Keratinocyte (primary cell): ENCODE results near the gene DOCK1. TPM values are rescaled to one million over a fixed set of nuclear protein-coding genes. Genes with fewer than 3 reads are reported as not detected.

ENCODE experiments used
- DNase-seq: peaks from one replicate; pipeline ENCODE4 v3.0.0-alpha.2; 2011; ENCODE audit warnings: low read depth, missing footprints, low spot score
- FAIRE-seq: peaks from 2 replicates; lab custom pipeline; 2011; peaks lifted over from hg19 to GRCh38; lab: Jason Lieb, UNC
- H2AFZ ChIP-seq: 2 replicates; pipeline ENCODE4 v1.6.0; 2012; ENCODE audit warnings: low read length, control low read depth, inconsistent platforms; ENCODE audit not compliant: control insufficient read depth
- H3K27ac ChIP-seq: 2 replicates; pipeline ENCODE4 v1.5.1; 2011; ENCODE audit warnings: low read length; ENCODE audit not compliant: control insufficient read depth, insufficient read depth
- H3K27me3 ChIP-seq: 3 replicates; pipeline ENCODE4 v1.6.0; 2011; ENCODE audit warnings: low read length; ENCODE audit not compliant: control insufficient read depth, insufficient read depth; ENCODE audit errors: extremely low read depth
- H3K36me3 ChIP-seq, 2 experiments: 2 replicates in 1 of 2; 3 replicates in 1 of 2; pipeline ENCODE4 v1.5.1; 2011; ENCODE audit warnings: low read length in 2 of 2, mild to moderate bottlenecking in 1 of 2; ENCODE audit not compliant: control insufficient read depth in 2 of 2, insufficient read depth in 2 of 2; ENCODE audit errors: extremely low read depth in 1 of 2
- H3K4me1 ChIP-seq: 3 replicates; pipeline ENCODE4 v1.5.1; 2011; ENCODE audit warnings: low read length; ENCODE audit not compliant: control insufficient read depth, insufficient read depth; ENCODE audit errors: extremely low read depth
- H3K4me2 ChIP-seq: 3 replicates; pipeline ENCODE4 v1.6.0; 2011; ENCODE audit warnings: low read depth, low read length; ENCODE audit not compliant: control insufficient read depth, insufficient read depth; ENCODE audit errors: extremely low read depth
- H3K4me3 ChIP-seq, 3 experiments: fragments of 200-600 bp in 1 of 3; sonication (generic) in 1 of 3; 2 replicates in 2 of 3; 3 replicates in 1 of 3; pipeline ENCODE4 v1.5.1; 2011 to 2016; ENCODE audit warnings: low read length in 3 of 3, mild to moderate bottlenecking in 3 of 3, control low read depth in 2 of 3, inconsistent platforms in 1 of 3, low read depth in 1 of 3, mixed read lengths in 1 of 3, mixed run types in 1 of 3, moderate library complexity in 1 of 3; ENCODE audit not compliant: control insufficient read depth in 2 of 3, insufficient read depth in 2 of 3; ENCODE audit errors: extremely low read depth in 1 of 3
- H3K79me2 ChIP-seq: 2 replicates; pipeline ENCODE4 v1.6.0; 2012; ENCODE audit warnings: low read length; ENCODE audit not compliant: control insufficient read depth, insufficient read depth
- H3K9ac ChIP-seq: 3 replicates; pipeline ENCODE4 v1.6.0; 2011; ENCODE audit warnings: low read length; ENCODE audit not compliant: control insufficient read depth, insufficient read depth; ENCODE audit errors: extremely low read depth
- H3K9me1 ChIP-seq: 3 replicates; pipeline ENCODE4 v1.6.0; 2011; ENCODE audit warnings: low read length; ENCODE audit not compliant: control insufficient read depth, insufficient read depth; ENCODE audit errors: extremely low read depth
- H3K9me3 ChIP-seq: 2 replicates; pipeline ENCODE4 v1.5.1; 2012; ENCODE audit warnings: low read depth, low read length; ENCODE audit not compliant: control insufficient read depth
- H4K20me1 ChIP-seq: 3 replicates; pipeline ENCODE4 v1.6.0; 2011; ENCODE audit warnings: low read length; ENCODE audit not compliant: control insufficient read depth, insufficient read depth; ENCODE audit errors: extremely low read depth
- EZH2 ChIP-seq: IDR thresholded peaks from one replicate; pipeline ENCODE4 v1.6.1; 2012; ENCODE audit warnings: inconsistent platforms, mild to moderate bottlenecking, low read length, moderate library complexity
- dilution Hi-C: fragments of 300-500 bp; cut with MboI; formaldehyde crosslinking; loops from one replicate; pipeline ENCODE4 v1.7.0; 2020; ENCODE audit warnings: low sequenced_read_pairs; ENCODE audit not compliant: extremely low pct_ligation_motif_present
- polyA plus RNA-seq, 5 experiments: library from polyadenylated mRNA; depleted of rRNA in 3 of 5; stranded (reverse) in 3 of 5; stranded (forward) in 1 of 5; unstranded in 1 of 5; fragments of >200 nt; gene quantifications; 1 replicate in 1 of 5; 2 replicates in 3 of 5; 3 replicates in 1 of 5; pipeline versions ENCODE4 v1.2.1 to v1.2.3, GENCODE V29; 2011 to 2012; ENCODE audit warnings: missing spikeins in 2 of 5, low read depth in 1 of 5, low replicate concordance in 1 of 5
- TF ChIP-seq, protein P1 (sequence below), 3 experiments: IDR thresholded peaks in 1 of 3; conservative IDR thresholded peaks in 1 of 3; optimal IDR thresholded peaks in 1 of 3; 2 replicates in 2 of 3; 3 replicates in 1 of 3; pipeline versions ENCODE3 to v1.5.1; 2011; ENCODE audit warnings: low read length in 3 of 3, mild to moderate bottlenecking in 3 of 3, moderate library complexity in 2 of 3, control low read depth in 1 of 3, inconsistent platforms in 1 of 3; ENCODE audit not compliant: insufficient read depth in 2 of 3; ENCODE audit errors: extremely low read depth in 1 of 3

DOCK1 gene
- polyA plus RNA-seq, 1 donor (not counting 4 experiments of a cell fraction or from before 2014, with no cell fraction given) = 15.7 TPM

DNA sequence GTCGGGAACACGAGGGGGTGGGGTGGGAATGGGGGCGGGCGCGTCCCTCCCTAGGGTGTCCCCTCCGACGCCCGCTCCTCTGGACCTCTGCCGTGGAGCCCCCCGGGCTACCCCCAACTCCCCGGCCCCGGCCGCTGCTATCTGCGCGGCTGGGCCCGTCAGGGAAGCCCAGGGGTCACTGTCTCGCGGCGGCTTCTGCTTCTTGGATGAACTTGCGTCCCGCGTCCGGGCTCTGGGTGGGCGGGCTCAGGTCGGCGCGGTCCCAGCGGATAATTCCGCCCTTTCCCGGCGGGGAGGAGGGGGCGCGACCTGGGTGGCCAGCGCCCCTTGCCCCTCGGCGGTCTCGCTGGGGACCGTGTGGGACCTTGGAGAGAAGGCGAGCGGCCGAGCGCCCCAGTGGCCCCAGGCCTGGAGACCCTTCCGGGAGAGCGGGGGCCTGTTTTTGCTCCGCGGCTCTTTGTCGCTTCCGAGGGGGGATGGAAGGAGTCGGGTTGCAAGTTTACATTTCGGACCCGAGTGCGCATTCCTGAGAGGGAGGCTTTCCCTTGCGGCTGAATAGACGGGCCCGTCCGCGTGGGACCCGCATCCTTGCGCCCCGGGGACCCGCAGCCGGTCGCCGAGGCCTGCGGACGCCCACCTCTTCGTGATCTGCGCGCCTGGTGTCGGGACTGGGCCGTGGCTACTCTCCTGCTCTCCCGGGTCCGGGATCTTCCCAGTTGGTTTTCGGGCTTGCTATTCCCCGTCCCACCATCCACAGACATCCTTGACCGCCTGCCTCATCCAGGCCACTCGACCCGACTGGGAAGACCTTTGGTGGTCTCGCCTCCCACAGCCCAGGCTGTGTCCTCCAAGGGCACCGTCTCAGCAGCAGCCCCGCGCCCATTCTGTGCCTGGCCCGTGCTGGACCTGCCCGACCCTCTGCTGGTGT lies 812 bp downstream of the DOCK1 start:
- Histone ChIP-seq H3K36me3 (no peaks in the 10 kb centered on the region), H3K4me2 (peak overlapping the region; percentile 86), H3K79me2 (peaks cover 49% of the 10 kb centered on the region), H2AFZ (peak overlapping the region; percentile 43), H4K20me1 (no peaks in the 10 kb centered on the region), H3K4me1 (peaks cover 58% of the 10 kb centered on the region), H3K27ac (peak overlapping the region; percentile 54), H3K9me1 (peaks cover 2% of the 10 kb centered on the region), H3K9me3 (no peaks in the 10 kb centered on the region), H3K27me3 (no peaks in the 10 kb centered on the region), H3K4me3 (peak overlapping the region; percentile 73 to 79 (median 78)), H3K9ac (peak overlapping the region; percentile 77)
- DNase-seq (no peak), FAIRE-seq (no peak)
- dilution Hi-C loops = no loop called here
- no peak for TF ChIP-seq EZH2
- TF ChIP-seq, protein P1, sequence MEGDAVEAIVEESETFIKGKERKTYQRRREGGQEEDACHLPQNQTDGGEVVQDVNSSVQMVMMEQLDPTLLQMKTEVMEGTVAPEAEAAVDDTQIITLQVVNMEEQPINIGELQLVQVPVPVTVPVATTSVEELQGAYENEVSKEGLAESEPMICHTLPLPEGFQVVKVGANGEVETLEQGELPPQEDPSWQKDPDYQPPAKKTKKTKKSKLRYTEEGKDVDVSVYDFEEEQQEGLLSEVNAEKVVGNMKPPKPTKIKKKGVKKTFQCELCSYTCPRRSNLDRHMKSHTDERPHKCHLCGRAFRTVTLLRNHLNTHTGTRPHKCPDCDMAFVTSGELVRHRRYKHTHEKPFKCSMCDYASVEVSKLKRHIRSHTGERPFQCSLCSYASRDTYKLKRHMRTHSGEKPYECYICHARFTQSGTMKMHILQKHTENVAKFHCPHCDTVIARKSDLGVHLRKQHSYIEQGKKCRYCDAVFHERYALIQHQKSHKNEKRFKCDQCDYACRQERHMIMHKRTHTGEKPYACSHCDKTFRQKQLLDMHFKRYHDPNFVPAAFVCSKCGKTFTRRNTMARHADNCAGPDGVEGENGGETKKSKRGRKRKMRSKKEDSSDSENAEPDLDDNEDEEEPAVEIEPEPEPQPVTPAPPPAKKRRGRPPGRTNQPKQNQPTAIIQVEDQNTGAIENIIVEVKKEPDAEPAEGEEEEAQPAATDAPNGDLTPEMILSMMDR (optimal IDR thresholded peaks at IDR 0.05 in 1 of 3, IDR thresholded peaks at IDR 0.05 in 1 of 3, conservative IDR thresholded peaks at IDR 0.05 in 1 of 3; ENCODE audit: extremely low read depth in 1 of 3, insufficient read depth in 2 of 3, low read length in 3 of 3) = no peak

DNA sequence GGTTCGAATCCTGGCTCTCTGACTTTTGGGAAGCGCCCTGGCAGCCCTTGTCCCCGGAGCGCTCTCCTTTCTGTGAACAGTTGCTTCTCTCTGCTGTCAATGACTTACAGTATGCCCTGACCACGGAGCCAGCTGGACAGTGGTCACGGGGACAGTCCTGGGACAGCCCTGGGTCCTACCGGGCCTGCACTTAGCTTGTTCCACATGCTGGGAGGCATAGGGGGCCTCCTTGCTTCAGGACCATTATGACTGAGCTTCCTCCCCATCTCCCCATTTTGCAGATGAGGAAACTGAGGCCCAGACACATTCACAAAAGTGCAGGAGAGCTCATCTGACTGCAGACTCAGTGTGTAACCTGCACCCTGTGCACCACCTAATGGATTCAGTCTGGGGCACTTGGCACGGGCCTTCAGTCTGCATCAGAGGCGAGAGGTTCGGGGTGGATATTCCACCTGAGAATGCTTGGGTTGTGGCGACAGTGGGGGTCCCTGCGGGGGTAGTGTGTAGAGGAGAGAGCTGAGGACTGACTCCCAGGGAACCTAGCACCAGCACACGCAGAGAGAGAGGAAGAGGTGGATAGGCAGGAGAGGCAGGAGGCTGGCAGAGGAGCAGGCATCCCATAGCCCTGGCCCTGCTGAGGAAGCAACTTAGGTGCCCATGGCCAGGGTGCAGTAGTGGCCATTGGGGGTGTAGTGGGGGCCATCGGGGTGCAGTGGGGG lies 1.6 kb downstream of the DOCK1 start:
- Histone ChIP-seq H3K79me2 (peaks cover 57% of the 10 kb centered on the region), H3K4me3 (peak overlapping the region; percentile 73 to 79 (median 78)), H3K27me3 (no peaks in the 10 kb centered on the region), H3K27ac (no peak overlapping the region), H3K9me1 (no peaks in the 10 kb centered on the region), H4K20me1 (no peaks in the 10 kb centered on the region), H3K4me1 (peaks cover 59% of the 10 kb centered on the region), H3K9me3 (no peaks in the 10 kb centered on the region), H2AFZ (no peak overlapping the region), H3K4me2 (peak overlapping the region; percentile 86), H3K9ac (peak overlapping the region; percentile 77), H3K36me3 (peaks cover 0 to 2% of the 10 kb centered on the region in 2 experiments)
- TF ChIP-seq EZH2 = no peak
- TF ChIP-seq, protein P1 (optimal IDR thresholded peaks at IDR 0.05 in 1 of 3, IDR thresholded peaks at IDR 0.05 in 1 of 3, conservative IDR thresholded peaks at IDR 0.05 in 1 of 3; ENCODE audit: extremely low read depth in 1 of 3, insufficient read depth in 2 of 3, low read length in 3 of 3) = no peak
- FAIRE-seq (no peak), DNase-seq (no peak)
- dilution Hi-C loops = no loop called here
